Stimulated activated naive CD8-positive, alpha-beta T cell treated with anti-CD3 and anti-CD28 coated beads, Interleukin-15, Interleukin-2, amounts not matched to agents 100 U/mL and 50 U/mL, for 24 hours (primary cell): ENCODE measurements around the gene CIITA.

Experiments used
- ATAC-seq: fragments of 150-1000 bp; cut with Tn5 transposase; one replicate; pipeline ENCODE4 v1.10.0; 2021
- DNase-seq: peaks from one replicate; pipeline ENCODE4 v3.0.0; 2021

CIITA gene

GRCh38 chr16:10850478-10850850 lies 26.5 kb upstream of the CIITA start:
- DNase-seq (no peak), ATAC-seq (no peak)

- ATAC-seq (no peak), DNase-seq (no peak)
Observed at GRCh38 chr16:10851512-10851911, 25.5 kb upstream of the CIITA start.

- DNase-seq (no peak), ATAC-seq (no peak)
Observed at GRCh38 chr16:10852286-10852685, 24.7 kb upstream of the CIITA start.

GRCh38 chr16:10852948-10853347 lies 24.1 kb upstream of the CIITA start:
- ATAC-seq (peak; percentile 52), DNase-seq (no peak)

- no peak for ATAC-seq
- DNase-seq, result no peak
Observed at GRCh38 chr16:10856042-10856441, 21.0 kb upstream of the CIITA start.

GRCh38 chr16:10858203-10858602 lies 18.8 kb upstream of the CIITA start:
- DNase-seq, result no peak

GRCh38 chr16:10859020-10859419 lies 18.0 kb upstream of the CIITA start:
- DNase-seq, result no peak
- ATAC-seq, result no peak

More at GRCh38 chr16:10858203-10858602, 18.8 kb upstream of the CIITA start:
- ATAC-seq, result no peak

- DNase-seq (no peak), ATAC-seq (no peak)
Observed at GRCh38 chr16:10859658-10860057, 17.3 kb upstream of the CIITA start.

- DNase-seq (no peak), ATAC-seq (peak; percentile 66)
Observed at GRCh38 chr16:10862438-10862837, 14.6 kb upstream of the CIITA start.

- ATAC-seq, result no peak
- no peak for DNase-seq
Observed at GRCh38 chr16:10865991-10866966, 10.7 kb upstream of the CIITA start.

- DNase-seq (no peak), ATAC-seq (no peak)
Observed at GRCh38 chr16:10867199-10867598, 9.8 kb upstream of the CIITA start.

GRCh38 chr16:10868104-10868595 lies 8.9 kb upstream of the CIITA start:
- DNase-seq (no peak), ATAC-seq (no peak)

GRCh38 chr16:10868596-10869469 lies 8.2 kb upstream of the CIITA start:
- ATAC-seq (no peak), DNase-seq (peak; percentile 28)

- ATAC-seq, result peak; percentile 71
- peak; percentile 33 for DNase-seq
Observed at GRCh38 chr16:10870137-10870776, 6.7 kb upstream of the CIITA start.

GRCh38 chr16:10870808-10871156 lies 6.2 kb upstream of the CIITA start:
- DNase-seq, result no peak
- ATAC-seq, result peak; percentile 3

- ATAC-seq (peak; percentile 93), DNase-seq (peak; percentile 78)
Observed at GRCh38 chr16:10871157-10871991, 5.6 kb upstream of the CIITA start.

- no peak for DNase-seq
- no peak for ATAC-seq
Observed at GRCh38 chr16:10876315-10876714, 687 bp upstream of the CIITA start.

GRCh38 chr16:10877472-10877946 lies 507 bp downstream of the CIITA start:
- no peak for DNase-seq
- ATAC-seq, result no peak

GRCh38 chr16:10878328-10878643 lies 1.3 kb downstream of the CIITA start:
- DNase-seq (peak; percentile 35), ATAC-seq (peak; percentile 12)

- DNase-seq (peak; percentile 46), ATAC-seq (peak; percentile 15)
Observed at GRCh38 chr16:10878644-10879501, 1.9 kb downstream of the CIITA start.
